ENCODE results near the gene CYBA. TPM values are rescaled to one million over a fixed set of nuclear protein-coding genes. Genes with fewer than 3 reads are reported as not detected.
A peak's percentile ranks its signal among the peaks of the same experiment; 100 is the strongest.

CYBA gene
- total and polyA plus RNA-seq, 2 of the 4 experiments (the other 2 are of a cell fraction): 65.6 to 169 TPM

DNA sequence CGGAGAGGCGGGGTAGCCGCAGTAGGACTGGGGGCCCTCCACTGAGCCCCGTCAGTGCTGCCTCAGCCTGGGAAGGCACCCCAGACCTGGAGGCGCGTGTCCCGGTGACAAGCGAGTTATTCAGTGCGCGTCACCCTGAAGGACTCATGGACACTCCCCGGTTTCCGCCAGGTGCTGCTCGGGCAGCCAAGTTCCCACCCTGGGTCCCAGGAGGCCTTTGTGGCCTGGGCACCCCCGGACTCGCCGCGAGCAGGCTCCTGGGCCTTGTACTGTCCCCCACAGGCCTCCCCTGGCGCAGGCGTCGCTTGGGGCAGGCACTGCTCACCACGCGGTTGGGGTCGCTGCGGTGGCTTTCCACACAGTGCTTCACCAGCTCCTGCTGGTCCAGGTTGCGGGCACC is 47.8 kb upstream of the CYBA start:
- Histone ChIP-seq H2AK5ac (ENCODE audit: low read depth, low read length) (no peak overlapping the region), H3K27ac (ENCODE audit: insufficient read depth, low read length) (no peak overlapping the region), H3K4ac (ENCODE audit: low read depth, low read length) (no peak overlapping the region), H3K9me1 (ENCODE audit: insufficient read depth, low read length) (no peaks in the 10 kb centered on the region; the same call in none of the 2 replicates), H3K4me3 (ENCODE audit: insufficient read depth, low read depth, low read length) (no peak overlapping the region), H3K9ac (ENCODE audit: low read depth, low read length) (no peak overlapping the region), H2BK5ac (ENCODE audit: low read depth, low read length, poor library complexity, severe bottlenecking) (no peak overlapping the region), H2AK9ac (replicated peaks; ENCODE audit: low read depth, low read length, poor library complexity) (peak overlapping the region; percentile 82), H2BK15ac (ENCODE audit: low read depth, low read length) (no peak overlapping the region), H3K36me3 (ENCODE audit: control insufficient read depth, insufficient read depth, low read length) (peaks cover 33% of the 10 kb centered on the region), H2BK20ac (ENCODE audit: low read depth, low read length) (no peak overlapping the region), H2BK120ac (ENCODE audit: low read depth, low read length) (no peak overlapping the region), H4K91ac (ENCODE audit: insufficient read depth, low read depth, low read length) (no peak overlapping the region), H3K23ac (ENCODE audit: low read depth, low read length) (no peak overlapping the region), H3K56ac (ENCODE audit: extremely low read depth, insufficient read depth, low read length) (no peak overlapping the region), H4K5ac (ENCODE audit: low read depth, low read length) (no peak overlapping the region), H4K20me1 (ENCODE audit: insufficient read depth, low read length) (no peaks in the 10 kb centered on the region; the same call in 1 of the 2 replicates), H3K9me3 (ENCODE audit: control insufficient read depth, insufficient read depth, low read length) (no peaks in the 10 kb centered on the region), H3K4me1 (ENCODE audit: control insufficient read depth, insufficient read depth, low read length) (peaks cover 8% of the 10 kb centered on the region), H3K14ac (replicated peaks; ENCODE audit: low read depth, low read length) (no peak overlapping the region), H3K4me2 (ENCODE audit: low read depth, low read length) (no peak overlapping the region), H3K27me3 (ENCODE audit: control insufficient read depth, insufficient read depth, low read length) (no peaks in the 10 kb centered on the region), H4K8ac (ENCODE audit: low read depth in 2 of 2, low read length in 2 of 2) (no peak overlapping the region), H3K18ac (ENCODE audit: low read depth, low read length) (no peak overlapping the region), H2AFZ (replicated peaks; ENCODE audit: low read length, poor library complexity) (no peak overlapping the region), H3K79me1 (ENCODE audit: low read depth in 1 of 2, low read length in 2 of 2) (peaks cover 0 to 32% of the 10 kb centered on the region in 2 experiments; a peak in 3 of 4 replicates)
- intact Hi-C loops (cut with micrococcal nuclease): no loop called here
- ChIA-PET CTCF (no interaction called here), POLR2A (ENCODE audit: unreplicated experiment) (no interaction called here)
- no TSS peak for BruUV-seq (replicated peaks)
- DNase-seq: no peak
- no peak for ATAC-seq (ENCODE audit: low read depth)
- no peak for TF ChIP-seq MXI1 (IDR thresholded peaks at IDR 0.05; ENCODE audit: borderline replicate concordance, low read depth, low read length)
- TF ChIP-seq SMC3 (IDR thresholded peaks at IDR 0.05; ENCODE audit: low read depth, low read length): no peak
- no peak for TF ChIP-seq RCOR1 (IDR thresholded peaks at IDR 0.05; ENCODE audit: insufficient replicate concordance, low read length)
- no peak for TF ChIP-seq CHD1 (IDR thresholded peaks at IDR 0.05; ENCODE audit: low read depth, low read length)
- TF ChIP-seq, protein P1, sequence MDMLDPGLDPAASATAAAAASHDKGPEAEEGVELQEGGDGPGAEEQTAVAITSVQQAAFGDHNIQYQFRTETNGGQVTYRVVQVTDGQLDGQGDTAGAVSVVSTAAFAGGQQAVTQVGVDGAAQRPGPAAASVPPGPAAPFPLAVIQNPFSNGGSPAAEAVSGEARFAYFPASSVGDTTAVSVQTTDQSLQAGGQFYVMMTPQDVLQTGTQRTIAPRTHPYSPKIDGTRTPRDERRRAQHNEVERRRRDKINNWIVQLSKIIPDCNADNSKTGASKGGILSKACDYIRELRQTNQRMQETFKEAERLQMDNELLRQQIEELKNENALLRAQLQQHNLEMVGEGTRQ (IDR thresholded peaks at IDR 0.05; ENCODE audit: low read depth, low read length): no peak
- TF ChIP-seq, protein P2, sequence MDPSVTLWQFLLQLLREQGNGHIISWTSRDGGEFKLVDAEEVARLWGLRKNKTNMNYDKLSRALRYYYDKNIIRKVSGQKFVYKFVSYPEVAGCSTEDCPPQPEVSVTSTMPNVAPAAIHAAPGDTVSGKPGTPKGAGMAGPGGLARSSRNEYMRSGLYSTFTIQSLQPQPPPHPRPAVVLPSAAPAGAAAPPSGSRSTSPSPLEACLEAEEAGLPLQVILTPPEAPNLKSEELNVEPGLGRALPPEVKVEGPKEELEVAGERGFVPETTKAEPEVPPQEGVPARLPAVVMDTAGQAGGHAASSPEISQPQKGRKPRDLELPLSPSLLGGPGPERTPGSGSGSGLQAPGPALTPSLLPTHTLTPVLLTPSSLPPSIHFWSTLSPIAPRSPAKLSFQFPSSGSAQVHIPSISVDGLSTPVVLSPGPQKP (IDR thresholded peaks at IDR 0.05; ENCODE audit: borderline replicate concordance, low read depth, low read length): no peak
- TF ChIP-seq FOS (IDR thresholded peaks at IDR 0.05; ENCODE audit: low read depth, low read length): no peak
- TF ChIP-seq MAFK (IDR thresholded peaks at IDR 0.05; ENCODE audit: low read depth, low read length): no peak
- TF ChIP-seq NFE2L2 (IDR thresholded peaks at IDR 0.05; ENCODE audit: low read depth, low read length): no peak
- TF ChIP-seq BHLHE40 (IDR thresholded peaks at IDR 0.05; ENCODE audit: low read depth, low read length): no peak
- no peak for TF ChIP-seq RAD21 (IDR thresholded peaks at IDR 0.05; ENCODE audit: low read length)
- no peak for TF ChIP-seq CEBPB (IDR thresholded peaks at IDR 0.05; ENCODE audit: low read depth, low read length)
- no peak for TF ChIP-seq MAZ (IDR thresholded peaks at IDR 0.05; ENCODE audit: borderline replicate concordance, low read depth, low read length)
- no peak for TF ChIP-seq POLR2A (IDR thresholded peaks at IDR 0.05; ENCODE audit: low read depth, low read length)
- 95% methylated on average over 11 of the region's 25 CpGs; no CpG with 5 or more reads in 1 of the 2 experiments for WGBS, 2 experiments (ENCODE audit: extremely low coverage in 2 of 2, insufficient read length in 1 of 2)
- in situ Hi-C loops (cut with MboI; ENCODE audit: low sequenced_read_pairs): no loop called here
- dilution Hi-C loops (cut with HindIII; ENCODE audit: low sequenced_read_pairs, unreplicated experiment): no loop called here

All from IMR-90 (cell line).